AG04449 (cell line): ENCODE data around the gene DOHH.
A peak's percentile ranks its signal among the peaks of the same experiment; 100 is the strongest.
"Not testable (repeated sequence)": the region's sequence is repeated elsewhere in the genome, so short reads cannot be mapped to it uniquely, and the experiment has no call there.

Experiments
- CTCF ChIA-PET: fragments of 350-600 bp; formaldehyde crosslinking; extraction: SDS; loops from one replicate; lab custom pipeline; 2021; ENCODE audit warnings: antibody characterized with exemption; lab: Yijun Ruan, JAX
- POLR2A ChIA-PET: fragments of 400-600, 350-600 bp; formaldehyde crosslinking; extraction: SDS; loops from one replicate; lab custom pipeline; 2020; ENCODE audit warnings: antibody characterized with exemption, inconsistent platforms; lab: Yijun Ruan, JAX
- DNase-seq: peaks from one replicate; pipeline ENCODE4 v3.0.0-alpha.2; 2010; ENCODE audit warnings: low read depth, low spot score
- H3K4me3 ChIP-seq: 2 replicates; pipeline ENCODE4 v1.5.1; 2011; ENCODE audit warnings: low read depth, mild to moderate bottlenecking, control low read depth, low read length
- TF ChIP-seq, protein P1 (sequence below): IDR thresholded peaks from one replicate; pipeline ENCODE4 v1.5.1; 2011; ENCODE audit warnings: mild to moderate bottlenecking, moderate library complexity, low read length, control low read depth, inconsistent platforms; ENCODE audit not compliant: insufficient read depth; ENCODE audit errors: missing control alignments

DOHH gene

GRCh38 chr19:3508771-3509535 is 8.5 kb upstream of the DOHH start:
- ChIA-PET CTCF (interaction anchor here (1.2 kb wide), 1 partner anchor 37 kb away, joined by 3 read pairs; no protein-coding TSS in a partner anchor), POLR2A (no interaction called here)
- DNase-seq, result no peak
- TF ChIP-seq, protein P1, sequence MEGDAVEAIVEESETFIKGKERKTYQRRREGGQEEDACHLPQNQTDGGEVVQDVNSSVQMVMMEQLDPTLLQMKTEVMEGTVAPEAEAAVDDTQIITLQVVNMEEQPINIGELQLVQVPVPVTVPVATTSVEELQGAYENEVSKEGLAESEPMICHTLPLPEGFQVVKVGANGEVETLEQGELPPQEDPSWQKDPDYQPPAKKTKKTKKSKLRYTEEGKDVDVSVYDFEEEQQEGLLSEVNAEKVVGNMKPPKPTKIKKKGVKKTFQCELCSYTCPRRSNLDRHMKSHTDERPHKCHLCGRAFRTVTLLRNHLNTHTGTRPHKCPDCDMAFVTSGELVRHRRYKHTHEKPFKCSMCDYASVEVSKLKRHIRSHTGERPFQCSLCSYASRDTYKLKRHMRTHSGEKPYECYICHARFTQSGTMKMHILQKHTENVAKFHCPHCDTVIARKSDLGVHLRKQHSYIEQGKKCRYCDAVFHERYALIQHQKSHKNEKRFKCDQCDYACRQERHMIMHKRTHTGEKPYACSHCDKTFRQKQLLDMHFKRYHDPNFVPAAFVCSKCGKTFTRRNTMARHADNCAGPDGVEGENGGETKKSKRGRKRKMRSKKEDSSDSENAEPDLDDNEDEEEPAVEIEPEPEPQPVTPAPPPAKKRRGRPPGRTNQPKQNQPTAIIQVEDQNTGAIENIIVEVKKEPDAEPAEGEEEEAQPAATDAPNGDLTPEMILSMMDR, result no peak
- no peak overlapping the region for H3K4me3 ChIP-seq

DNA sequence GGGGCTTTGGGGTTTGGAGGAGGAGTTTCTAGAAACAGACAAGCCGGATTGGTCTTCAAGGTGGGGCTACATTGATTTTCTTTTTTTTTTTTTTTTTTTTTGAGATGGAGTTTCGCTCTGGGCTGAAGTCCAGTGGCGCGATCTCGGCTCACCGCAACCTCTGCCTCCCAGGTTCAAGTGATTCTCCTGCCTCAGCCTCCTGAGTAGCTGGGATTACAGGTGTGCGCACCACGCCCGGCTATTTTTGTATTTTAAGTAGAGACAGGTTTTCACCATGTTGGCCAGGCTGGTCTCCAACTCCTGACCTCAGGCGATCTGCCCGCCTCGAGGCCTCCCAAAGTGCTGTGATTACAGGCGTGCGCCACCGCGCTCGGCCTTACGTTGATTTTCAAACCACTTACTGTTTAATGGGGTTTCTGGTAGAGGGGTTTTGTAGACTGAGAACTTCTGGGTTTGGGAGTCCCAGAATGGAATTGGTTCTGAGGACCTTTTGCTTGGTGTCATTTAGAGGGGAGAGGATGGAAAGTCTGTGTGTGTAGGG is 7.7 kb upstream of the DOHH start:
- peak overlapping the region; percentile 82 for H3K4me3 ChIP-seq
- POLR2A ChIA-PET, CTCF ChIA-PET, DNase-seq: not testable (repeated sequence)

DNA sequence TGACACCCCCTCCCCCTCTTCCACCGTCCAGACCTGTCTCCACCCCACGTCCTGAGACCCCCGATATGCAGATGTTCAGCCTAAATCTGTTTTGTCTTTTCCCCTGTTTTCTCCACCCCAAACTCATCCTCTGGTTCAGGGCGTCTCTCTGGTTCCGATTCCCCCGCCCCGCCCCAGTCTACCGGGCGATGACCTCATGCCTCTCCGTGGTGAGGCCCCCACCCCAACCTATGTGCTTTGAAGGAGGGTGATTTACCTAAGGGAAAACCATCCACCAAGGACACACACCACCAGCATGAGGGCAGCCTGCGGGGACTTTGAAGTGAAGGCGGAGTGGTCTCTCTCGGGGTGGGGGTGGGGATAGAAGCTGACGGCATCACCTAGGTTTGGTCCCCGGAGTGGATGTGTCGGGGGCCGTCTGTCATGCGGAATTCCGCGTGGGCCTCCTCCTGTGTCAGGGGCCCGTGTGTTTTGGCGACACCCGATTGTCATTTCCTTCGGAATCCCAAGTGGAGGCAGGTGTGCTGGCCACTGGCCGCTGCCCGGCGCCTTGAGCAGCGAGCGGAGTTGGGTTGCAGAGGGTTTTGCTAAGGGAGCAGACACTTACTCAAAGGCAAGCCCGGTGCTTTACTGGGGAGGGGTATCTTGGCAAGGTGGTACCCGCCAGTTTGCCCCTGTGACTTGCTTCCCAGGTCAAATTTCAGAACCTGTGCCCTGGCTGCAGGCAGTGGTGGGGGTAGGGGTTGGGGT is 7.1 kb upstream of the DOHH start:
- peak overlapping the region; percentile 82 for H3K4me3 ChIP-seq
- ChIA-PET POLR2A (no interaction called here), CTCF (no interaction called here)
- TF ChIP-seq, protein P1, result no peak
- DNase-seq, result no peak

DNA sequence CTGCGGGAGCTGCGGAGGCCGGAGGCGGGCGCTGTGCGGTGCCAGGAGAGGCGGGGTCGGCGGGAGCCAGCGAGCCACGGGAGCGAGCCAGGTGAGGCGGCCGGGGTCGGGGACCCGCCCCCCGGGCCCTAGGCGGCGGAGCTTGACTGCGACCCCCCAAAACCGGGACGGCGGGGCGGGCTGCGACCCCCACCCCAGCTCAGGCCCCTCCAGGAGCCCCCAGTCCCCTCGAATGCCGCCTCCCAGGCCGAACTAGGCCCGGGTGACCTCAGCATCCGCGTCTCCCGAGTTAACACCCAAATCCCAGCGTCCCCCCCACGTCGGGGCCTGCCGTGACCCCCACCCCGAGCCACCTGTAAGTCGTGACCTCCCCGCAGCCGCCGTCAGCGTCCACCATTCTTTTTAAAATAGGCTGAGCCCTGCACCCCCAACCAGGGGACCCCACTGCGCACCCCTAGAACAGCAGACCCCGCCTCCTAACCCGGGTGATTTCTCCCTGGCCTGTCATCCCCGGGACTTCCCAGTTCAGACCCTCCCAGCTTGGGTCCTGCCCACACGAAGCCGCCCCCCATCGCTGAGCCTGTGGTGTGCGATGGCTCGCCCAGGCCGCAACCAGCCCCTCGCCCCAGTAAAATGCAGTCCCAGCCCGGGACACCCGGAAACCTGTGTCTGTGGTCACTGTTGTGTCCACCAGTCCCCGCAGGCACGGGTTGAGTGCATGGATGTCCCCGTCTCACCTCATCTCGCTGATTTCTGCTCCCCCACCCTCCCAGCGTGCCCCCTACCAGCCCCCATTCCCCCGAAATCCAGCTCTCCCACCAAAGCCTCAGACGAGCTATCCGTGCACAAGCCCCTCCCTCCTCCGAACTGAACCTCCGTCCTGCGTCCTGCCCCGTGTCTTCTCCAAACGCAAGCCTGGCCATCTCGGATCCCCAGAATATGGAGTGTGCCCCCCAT is 6.2 kb upstream of the DOHH start:
- peak overlapping the region; percentile 82 for H3K4me3 ChIP-seq
- DNase-seq, result no peak
- ChIA-PET POLR2A (no interaction called here), CTCF (interaction anchor here (0.8 to 0.9 kb wide), 2 partner anchors 77 to 112 kb away, joined by 3 read pairs; no protein-coding TSS in a partner anchor)
- TF ChIP-seq, protein P1, result no peak

DNA sequence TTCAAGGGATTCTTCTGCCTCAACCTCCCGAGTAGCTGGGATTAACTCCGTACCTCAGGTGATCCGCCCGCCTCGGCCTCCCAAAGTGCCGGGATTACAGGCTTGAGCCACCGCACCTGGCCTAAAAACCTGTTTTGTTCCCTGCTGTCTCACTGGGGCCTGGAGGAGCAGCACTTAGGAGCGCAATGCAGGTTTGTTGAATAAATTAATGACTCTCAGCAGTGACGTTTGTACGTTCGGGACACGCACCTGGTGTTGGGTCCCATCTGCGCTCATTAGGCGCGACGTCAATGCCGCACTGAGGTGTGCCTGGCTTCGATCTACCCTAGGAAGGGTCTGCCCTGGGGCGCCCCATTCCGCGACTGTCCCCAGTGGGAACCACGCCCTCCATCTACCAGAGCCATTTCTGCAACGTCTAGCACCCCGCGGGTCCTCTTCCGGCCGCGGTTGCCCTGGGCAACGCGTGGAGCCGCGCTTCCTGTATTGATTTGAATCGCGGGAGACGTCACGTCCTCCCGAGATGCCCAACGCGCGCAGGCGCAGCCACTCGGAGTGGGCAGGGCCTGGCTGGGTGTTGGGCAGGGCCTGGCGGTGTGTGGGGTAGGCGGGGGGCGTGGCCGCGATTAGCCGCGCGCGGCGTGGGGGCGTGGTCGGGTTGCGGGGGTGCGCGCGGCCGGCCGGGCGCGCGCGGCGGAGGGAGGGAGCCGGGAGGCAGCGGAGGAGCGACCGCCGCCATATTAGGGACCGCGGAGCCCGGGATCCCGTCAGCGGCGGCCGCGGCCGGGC is 5.3 kb upstream of the DOHH start, which contains the start of gene FZR1:
Gene FZR1 (plus strand): TSS at position 714 of the 786 bp plus-strand sequence. CDS start 16,679 bp downstream, outside the sequence.
- POLR2A ChIA-PET, result no interaction called here
- TF ChIP-seq, protein P1, result no peak
- peak within 1 kb of the TSS; percentile 91 for H3K4me3 ChIP-seq
- CTCF ChIA-PET, result interaction anchor here (0.9 to 3.4 kb wide), 2 partner anchors 33 to 76 kb away, joined by 3 to 9 read pairs; no protein-coding TSS in a partner anchor
- DNase-seq, result peak; percentile 82

DNA sequence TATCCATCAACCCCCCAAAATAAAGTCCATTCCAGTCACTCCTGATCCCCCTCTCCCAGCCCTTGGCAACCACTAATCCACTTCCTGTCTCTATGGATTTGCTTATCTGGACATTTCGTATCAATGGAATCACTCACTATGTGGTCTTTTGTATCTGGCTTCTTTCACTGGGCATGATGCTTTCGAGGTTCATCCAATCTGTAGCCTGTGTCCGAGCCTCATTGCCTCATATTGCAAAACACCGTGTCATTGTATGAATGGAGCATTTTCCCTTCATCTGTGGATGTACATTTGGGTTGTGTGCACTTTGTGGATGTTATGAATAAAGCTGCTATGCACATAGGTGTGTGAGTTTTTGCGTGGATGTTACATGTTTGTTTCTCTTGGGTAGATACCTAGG is 4.3 kb upstream of the DOHH start:
- no peak for DNase-seq
- ChIA-PET POLR2A (no interaction called here), CTCF (interaction anchor here (2.2 to 3.4 kb wide), 2 partner anchors 19 to 32 kb away, joined by 4 to 9 read pairs; no protein-coding TSS in a partner anchor)
- H3K4me3 ChIP-seq, result no peak overlapping the region
- TF ChIP-seq, protein P1, result no peak
